HAP-1 (cell line): Measurements from ENCODE around the gene GOLGA6B.
A peak's percentile ranks its signal among the peaks of the same experiment; 100 is the strongest.
"Not testable (repeated sequence)": the region's sequence is repeated elsewhere in the genome, so short reads cannot be mapped to it uniquely, and the experiment has no call there.

Source experiments
- DNase-seq, 2 experiments: peaks; one replicate each; pipeline ENCODE4 v3.0.0-alpha.2; 2016 to 2020; ENCODE audit warnings: low spot score in 2 of 2
- H3K27me3 ChIP-seq: fragments of 250-450 bp; sonication (Bioruptor Pico); 2 replicates; pipeline ENCODE4 v1.5.1; 2020; ENCODE audit warnings: low read depth, mild to moderate bottlenecking, moderate library complexity
- H3K36me3 ChIP-seq: fragments of 250-450 bp; sonication (Bioruptor Pico); replicated peaks from 2 replicates; pipeline ENCODE4 v1.5.1; 2020; ENCODE audit warnings: mild to moderate bottlenecking
- H3K4me1 ChIP-seq: fragments of 250-450 bp; sonication (Bioruptor Pico); 2 replicates; pipeline ENCODE4 v1.5.1; 2020; ENCODE audit warnings: mild to moderate bottlenecking
- H3K4me3 ChIP-seq: fragments of 250-450 bp; sonication (Bioruptor Pico); 2 replicates; pipeline ENCODE4 v1.5.1; 2020; ENCODE audit warnings: mild to moderate bottlenecking, moderate library complexity
- H3K9me3 ChIP-seq: fragments of 250-450 bp; sonication (Bioruptor Pico); 2 replicates; pipeline ENCODE4 v1.5.1; 2020; ENCODE audit warnings: mild to moderate bottlenecking, moderate library complexity
- in situ Hi-C: fragments of 300-500 bp; cut with MboI; formaldehyde crosslinking; loops from 3 replicates; pipeline ENCODE4 v1.14.3; 2020; ENCODE audit warnings: low sequenced_read_pairs, inconsistent platforms, mixed read lengths

The GOLGA6B gene

DNA sequence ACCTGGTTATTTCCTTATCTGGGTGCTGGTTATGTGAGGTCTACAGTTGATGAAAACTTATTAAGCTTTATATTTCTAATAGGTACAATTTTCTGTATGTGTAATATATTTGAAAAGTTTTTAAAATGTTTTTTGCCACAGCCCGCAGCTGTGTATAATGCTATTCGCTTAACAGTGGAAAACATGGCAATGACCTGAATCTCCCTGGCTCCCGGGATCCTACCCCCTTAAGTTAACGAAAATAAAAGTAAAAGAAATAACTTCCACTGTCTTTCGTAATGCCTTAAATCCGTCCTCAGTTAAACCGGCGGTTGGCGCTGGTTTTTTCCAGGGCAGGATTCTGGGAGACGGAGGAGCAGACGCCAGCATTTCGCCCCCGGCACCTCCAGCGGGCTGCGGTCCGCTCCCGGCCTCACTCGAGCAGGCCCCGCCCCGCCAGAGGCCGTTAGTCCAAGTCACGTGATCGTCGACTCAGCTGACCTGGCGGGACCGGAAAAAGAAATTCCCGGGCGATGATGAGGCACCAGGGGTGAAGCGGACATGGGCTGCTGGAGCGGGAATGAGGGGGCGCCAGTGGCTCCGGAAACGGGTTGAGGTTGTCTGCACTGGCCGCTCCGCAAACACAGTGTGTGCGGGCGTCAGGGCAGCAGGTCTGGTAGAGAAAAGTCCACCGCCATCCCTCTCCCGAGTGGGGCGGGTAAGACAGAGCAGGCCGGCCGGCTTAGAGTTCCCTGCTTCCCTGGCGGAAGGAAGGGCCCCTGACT, 17.8 kb upstream of the GOLGA6B start:
- H3K9me3 ChIP-seq, in situ Hi-C loops, H3K36me3 ChIP-seq, H3K4me1 ChIP-seq, H3K27me3 ChIP-seq: not testable (repeated sequence)
- H3K4me3 ChIP-seq = peak overlapping the region; percentile 19
- peak; percentile 59 to 91 for DNase-seq

DNA sequence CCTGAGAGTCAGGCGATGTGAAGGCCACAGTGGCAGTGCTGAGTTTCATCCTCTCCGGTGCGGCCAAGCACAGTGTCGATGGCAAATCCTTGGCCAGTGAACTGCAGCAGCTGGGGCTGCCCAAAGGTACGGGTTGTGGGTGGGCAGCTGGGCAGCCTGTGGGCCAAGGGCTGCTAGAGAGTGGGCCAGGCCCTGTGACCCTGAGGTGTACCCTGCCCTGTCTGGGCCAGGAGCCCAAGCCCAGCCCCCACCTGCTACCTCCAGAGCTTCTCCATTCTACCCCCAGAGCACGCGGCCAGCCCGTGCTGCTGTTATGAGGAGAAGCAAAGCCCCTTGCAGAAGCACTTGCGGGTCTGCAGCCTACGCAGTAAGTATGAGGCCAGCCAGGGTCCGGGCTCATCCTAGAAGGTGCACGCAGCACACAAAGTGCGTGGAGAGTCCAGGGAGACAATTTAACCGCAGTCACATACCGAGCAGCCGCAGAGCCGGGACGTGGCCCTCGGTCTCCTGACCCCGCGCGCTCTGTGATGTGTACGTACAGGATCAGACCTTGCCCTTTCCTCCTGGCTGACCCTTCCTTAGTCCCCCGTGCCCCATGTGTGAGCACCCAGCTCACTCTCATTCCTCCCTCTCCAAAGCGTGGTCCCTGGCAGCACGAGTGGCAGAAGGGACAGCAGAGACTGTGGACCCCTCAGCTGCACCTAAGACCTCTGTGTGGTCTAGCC, 14.6 kb upstream of the GOLGA6B start:
- H3K36me3 ChIP-seq, in situ Hi-C loops, H3K4me3 ChIP-seq, DNase-seq, H3K27me3 ChIP-seq, H3K4me1 ChIP-seq, H3K9me3 ChIP-seq: not testable (repeated sequence)

DNA sequence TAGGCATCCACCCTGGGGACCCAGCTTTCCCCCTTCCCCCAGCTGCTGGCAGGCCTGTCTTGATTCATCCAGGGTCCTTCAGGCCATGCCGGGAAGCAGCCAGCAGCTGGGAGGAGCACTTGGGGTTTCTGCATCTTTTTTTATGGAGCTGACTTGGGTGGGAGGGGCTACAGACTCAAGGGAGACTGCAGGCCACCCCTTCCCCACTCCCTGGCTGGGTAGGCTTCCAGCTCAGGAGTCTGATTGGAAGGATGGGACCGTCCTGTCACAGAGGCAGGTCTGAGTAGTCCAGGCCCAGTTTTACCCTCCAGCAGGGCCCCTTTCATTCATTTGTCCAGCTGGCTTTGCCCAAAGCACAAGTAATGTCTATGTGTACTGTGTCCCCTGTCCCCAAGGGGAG, 12.2 kb upstream of the GOLGA6B start:
- H3K27me3 ChIP-seq, DNase-seq, in situ Hi-C loops, H3K4me1 ChIP-seq, H3K36me3 ChIP-seq, H3K4me3 ChIP-seq, H3K9me3 ChIP-seq: not testable (repeated sequence)

DNA sequence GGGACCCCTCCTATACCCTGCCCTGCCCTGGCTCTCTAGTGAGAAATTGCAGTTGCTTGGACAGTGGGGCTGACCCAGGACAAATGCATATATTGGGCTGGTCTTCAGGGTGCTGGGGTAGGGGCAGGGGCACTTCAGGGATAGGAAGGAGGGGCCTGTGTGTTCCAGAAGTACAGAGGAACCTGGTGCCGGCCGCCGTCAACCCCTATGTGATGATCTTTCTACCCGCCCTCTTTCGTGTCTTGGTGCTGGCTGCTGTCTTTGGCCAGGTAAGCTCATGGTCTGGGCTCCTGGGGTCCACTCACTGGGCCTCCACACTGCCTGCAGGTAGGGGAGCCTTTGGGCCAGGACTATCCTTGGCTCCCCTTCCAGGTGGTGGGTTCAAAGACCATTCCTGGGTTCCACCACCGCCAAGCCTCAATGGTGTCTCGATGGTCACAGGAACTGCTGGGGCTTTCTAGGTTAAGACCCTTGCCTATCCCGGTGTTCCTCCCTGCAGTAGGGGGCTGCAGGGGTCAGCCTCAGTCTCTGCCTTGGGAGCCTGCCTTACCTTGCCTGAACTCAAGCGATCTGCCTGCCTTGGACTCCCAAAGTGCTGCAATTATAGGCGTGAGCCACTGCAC, 5.8 kb upstream of the GOLGA6B start:
- DNase-seq, H3K36me3 ChIP-seq, H3K9me3 ChIP-seq, in situ Hi-C loops, H3K27me3 ChIP-seq, H3K4me3 ChIP-seq, H3K4me1 ChIP-seq: not testable (repeated sequence)

DNA sequence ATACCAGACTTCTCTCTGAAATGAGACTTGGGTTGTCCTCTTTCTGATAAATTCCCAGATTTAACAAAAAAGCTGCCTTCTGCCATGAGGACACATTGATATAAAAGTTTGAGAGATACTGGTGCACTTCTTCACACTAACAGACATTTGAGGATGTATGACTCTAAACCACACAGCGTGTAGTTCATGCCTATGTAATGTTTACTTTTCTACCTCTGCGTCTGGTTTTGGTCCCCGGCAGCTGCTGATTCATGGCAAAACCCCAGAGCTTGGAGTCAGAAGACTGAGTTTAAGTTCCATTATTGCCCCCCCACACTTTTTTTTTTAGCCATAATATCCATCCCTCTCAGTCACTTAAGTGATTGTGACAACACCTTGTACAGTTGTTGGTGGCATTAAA, 1.5 kb downstream of the GOLGA6B start:
- H3K9me3 ChIP-seq, in situ Hi-C loops, H3K36me3 ChIP-seq, H3K27me3 ChIP-seq, DNase-seq, H3K4me1 ChIP-seq, H3K4me3 ChIP-seq: not testable (repeated sequence)

DNA sequence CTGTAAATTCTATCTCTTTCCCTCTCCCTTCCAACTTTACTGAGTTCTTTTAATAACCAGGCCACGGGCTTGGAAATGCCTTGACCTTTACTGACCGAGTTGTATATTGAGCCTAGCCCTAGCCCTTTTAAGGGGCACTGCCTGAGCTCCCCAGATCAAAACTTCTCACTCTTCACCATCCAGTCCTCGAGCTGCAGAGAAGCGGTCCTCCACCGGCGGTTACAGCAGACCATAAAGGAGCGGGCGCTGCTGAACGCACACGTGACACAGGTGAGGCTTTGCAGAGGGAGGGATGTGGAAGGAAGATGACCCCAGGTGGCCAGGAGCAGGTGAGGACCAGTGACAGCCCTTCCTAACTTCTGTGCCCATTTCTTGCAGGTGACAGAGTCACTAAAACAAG, 6.6 kb downstream of the GOLGA6B start:
- H3K4me1 ChIP-seq, H3K9me3 ChIP-seq, in situ Hi-C loops, H3K36me3 ChIP-seq, H3K27me3 ChIP-seq, DNase-seq, H3K4me3 ChIP-seq: not testable (repeated sequence)

DNA sequence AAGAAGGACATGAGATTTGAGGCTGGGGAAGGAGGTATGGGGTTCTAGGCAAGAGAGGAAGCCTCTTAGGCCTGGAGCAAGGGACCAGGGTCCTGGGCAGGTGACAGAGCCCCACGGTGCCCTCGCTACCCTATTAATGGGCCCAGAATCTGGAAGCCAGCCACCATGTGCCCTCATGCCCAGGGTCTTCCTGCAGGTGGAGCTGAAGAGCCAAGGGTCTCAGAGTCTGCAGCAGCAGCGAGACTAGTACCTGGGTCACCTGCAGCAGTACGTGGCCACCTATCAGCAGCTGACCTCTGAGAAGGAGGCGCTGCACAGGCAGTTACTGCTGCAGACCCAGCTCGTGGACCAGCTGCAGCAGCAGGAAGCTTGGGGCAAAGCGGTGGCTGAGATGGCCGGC, 9.4 kb downstream of the GOLGA6B start:
- H3K27me3 ChIP-seq, H3K36me3 ChIP-seq, H3K4me3 ChIP-seq, H3K4me1 ChIP-seq, DNase-seq, in situ Hi-C loops, H3K9me3 ChIP-seq: not testable (repeated sequence)

DNA sequence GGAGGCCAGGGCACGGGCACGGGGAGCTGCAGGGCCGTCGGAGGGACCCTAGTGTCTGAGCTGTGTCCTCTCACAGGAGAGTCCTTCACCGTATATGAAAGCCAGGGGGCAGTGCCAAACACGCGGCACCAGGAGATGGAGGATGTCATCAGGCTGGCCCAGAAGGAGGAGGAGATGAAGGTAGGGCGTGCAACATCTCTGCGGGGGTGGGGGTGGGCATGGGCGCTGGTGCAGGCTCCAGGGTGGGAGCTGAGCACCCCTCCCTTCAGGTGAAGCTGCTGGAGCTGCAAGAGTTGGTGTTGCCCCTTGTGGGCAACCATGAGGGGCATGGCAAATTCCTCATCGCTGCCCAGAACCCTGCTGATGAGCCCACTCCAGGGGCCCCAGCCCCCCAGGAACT, 11.2 kb downstream of the GOLGA6B start:
- H3K4me3 ChIP-seq, H3K36me3 ChIP-seq, H3K9me3 ChIP-seq, in situ Hi-C loops, H3K4me1 ChIP-seq, H3K27me3 ChIP-seq: not testable (repeated sequence)
- peak in 1 of 2 experiments; percentile 4 for DNase-seq

DNA sequence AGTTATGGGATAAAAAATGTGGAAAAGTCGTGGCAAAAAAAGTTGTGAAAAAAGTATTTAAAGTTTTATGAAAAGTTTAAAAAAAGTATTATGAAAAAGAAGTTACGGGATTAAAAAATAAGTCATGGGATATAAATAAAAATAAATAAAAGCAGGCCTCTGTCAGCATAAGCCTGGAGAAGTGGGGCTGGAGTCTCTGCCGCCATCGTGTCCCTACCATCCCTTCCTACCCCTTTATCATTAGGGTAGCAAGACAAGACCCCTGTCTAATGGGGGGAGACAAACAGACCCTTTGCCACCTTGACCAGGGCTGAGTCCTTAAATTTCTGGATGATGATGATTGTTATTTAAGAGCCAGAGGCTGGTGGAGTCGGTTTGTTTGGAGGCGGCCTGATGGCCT, 15.3 kb downstream of the GOLGA6B start:
- H3K27me3 ChIP-seq, H3K9me3 ChIP-seq, H3K4me3 ChIP-seq, H3K36me3 ChIP-seq, DNase-seq: not testable (repeated sequence)
- peaks cover 18% of the 10 kb centered on the region for H3K4me1 ChIP-seq
- in situ Hi-C loops = loop anchor here (10.0 kb wide), 4 partner anchors 45 to 1655 kb away; no protein-coding TSS in a partner anchor

DNA sequence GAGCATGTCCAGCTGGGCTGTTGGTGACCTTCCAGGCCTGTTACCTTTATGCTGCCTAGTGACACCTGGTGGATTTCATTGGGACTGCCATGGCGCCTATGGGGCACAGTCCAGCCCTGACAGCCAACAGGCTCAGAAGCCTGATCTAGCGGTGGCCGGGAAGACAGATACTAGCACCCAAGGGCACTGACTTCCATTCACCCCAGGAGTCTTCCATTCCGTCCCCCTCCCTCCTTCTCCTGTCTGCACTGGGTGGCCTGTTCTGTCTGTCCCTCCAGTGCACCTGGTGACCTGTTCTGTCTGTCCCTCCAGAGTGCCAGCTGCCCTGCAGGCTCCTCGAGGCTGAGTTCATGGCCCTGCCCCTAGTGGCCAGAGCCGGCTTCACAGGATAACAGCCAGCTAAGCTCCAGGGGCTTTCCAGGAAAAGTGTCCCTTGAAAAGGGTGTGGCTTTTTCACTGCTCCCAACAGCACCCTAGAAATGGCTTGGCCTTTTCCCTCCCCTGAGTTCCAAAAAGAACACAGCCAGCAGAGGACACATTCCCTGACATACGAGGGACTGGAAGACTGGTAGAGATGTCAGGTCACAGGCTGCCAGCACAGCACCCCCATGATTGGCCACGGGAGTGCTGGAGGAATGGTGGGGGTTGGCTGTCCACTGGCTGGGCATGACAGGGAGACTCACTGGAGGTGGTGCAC, 16.3 kb downstream of the GOLGA6B start:
- Histone ChIP-seq H3K4me3 (peak overlapping the region; percentile 12), H3K4me1 (peaks cover 18% of the 10 kb centered on the region)
- in situ Hi-C loops = loop anchor here (10.0 kb wide), 4 partner anchors 46 to 1654 kb away; no protein-coding TSS in a partner anchor
- H3K27me3 ChIP-seq, H3K36me3 ChIP-seq, H3K9me3 ChIP-seq: not testable (repeated sequence)
- DNase-seq = peak; percentile 92 to 97

DNA sequence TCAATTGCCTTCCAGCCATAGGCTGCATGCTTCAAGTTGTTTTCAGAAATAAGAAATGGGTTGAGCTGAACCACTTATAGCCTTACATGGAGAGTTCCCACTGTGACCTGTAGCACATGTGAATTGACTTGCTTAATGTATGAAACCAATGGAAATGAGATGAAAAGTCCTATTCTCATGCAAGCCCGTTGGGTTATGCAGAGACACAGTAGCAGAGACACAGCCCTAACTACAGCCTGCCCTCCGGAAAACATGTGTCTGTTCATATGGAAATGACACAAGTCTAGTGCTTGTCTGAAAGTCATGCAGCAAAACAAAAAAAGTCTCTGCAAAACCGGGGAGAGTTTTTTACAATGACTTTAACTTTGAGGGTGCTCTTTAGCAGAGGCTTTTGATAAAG, 17.0 kb downstream of the GOLGA6B start:
- Histone ChIP-seq H3K4me3 (peak overlapping the region; percentile 12), H3K4me1 (peaks cover 18% of the 10 kb centered on the region), H3K27me3 (no peaks in the 10 kb centered on the region), H3K9me3 (no peaks in the 10 kb centered on the region), H3K36me3 (no peaks in the 10 kb centered on the region)
- in situ Hi-C loops = loop anchor here (10.0 kb wide), 4 partner anchors 47 to 1653 kb away; no protein-coding TSS in a partner anchor
- peak; percentile 90 to 100 for DNase-seq

DNA sequence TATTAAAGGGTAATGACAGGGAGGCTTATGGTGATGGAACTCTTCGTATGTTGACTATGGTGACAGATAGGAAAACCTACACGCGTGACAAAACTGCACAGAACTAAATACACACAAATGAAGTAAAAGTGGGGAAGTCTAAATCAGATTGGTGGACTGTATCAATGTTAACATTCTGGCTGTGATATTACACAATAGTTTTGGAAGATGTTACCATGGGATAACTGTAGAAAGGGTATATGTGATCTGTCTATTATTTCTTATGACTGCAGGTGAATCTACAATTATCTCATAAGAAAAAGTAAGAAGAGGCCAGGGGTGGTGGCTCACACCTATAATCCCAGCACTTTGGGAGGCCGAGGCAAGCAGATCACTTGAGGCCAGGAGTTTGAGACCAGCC, 22.3 kb downstream of the GOLGA6B start:
- in situ Hi-C loops = loop anchor here (10.0 to 25.0 kb wide), 5 partner anchors 52 to 1648 kb away; no protein-coding TSS in a partner anchor
- Histone ChIP-seq H3K36me3 (no peaks in the 10 kb centered on the region), H3K27me3 (peaks cover 34% of the 10 kb centered on the region), H3K4me3 (no peak overlapping the region), H3K9me3 (no peaks in the 10 kb centered on the region), H3K4me1 (peaks cover 7% of the 10 kb centered on the region)
- DNase-seq = no peak

DNA sequence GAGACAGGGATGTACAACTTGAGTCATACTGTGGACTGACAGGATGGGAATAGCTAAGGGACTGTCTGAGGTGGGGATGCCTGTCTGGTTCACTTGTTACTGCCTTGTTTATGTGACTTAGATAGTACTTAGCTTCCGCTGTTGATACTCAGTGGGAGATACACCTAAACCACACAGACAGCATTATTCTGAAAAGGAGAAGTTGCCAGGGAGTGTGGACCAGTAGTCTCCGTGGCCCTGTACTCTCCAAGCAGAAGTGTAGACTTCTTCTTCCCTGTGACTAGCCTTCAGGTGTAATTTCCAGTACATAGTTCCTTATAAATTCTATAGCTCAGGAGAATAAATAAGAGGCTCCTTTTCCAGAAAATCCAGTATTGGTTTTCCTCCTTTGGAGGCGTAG, 26.4 kb downstream of the GOLGA6B start:
- peaks cover 5% of the 10 kb centered on the region for H3K4me1 ChIP-seq
- DNase-seq = no peak
- no peak overlapping the region for H3K4me3 ChIP-seq
- H3K27me3 ChIP-seq = peaks cover 34% of the 10 kb centered on the region
- H3K9me3 ChIP-seq = no peaks in the 10 kb centered on the region
- in situ Hi-C loops = loop anchor here (25.0 kb wide), 1 partner anchor 1431 kb away; no protein-coding TSS in a partner anchor
- H3K36me3 ChIP-seq = no peaks in the 10 kb centered on the region
